K562 (cell line): ENCODE data around the gene CUL2. TPM values are rescaled to one million over a fixed set of nuclear protein-coding genes. Genes with fewer than 3 reads are reported as not detected.

Experiments used
- ATAC-seq: fragments of 200-7000 bp; cut with Tn5 transposase; 3 replicates; pipeline ENCODE4 v1.9.1; 2020; ENCODE audit warnings: moderate library complexity
- BruUV-seq: library from RNA; stranded (reverse); fragments of 400-500 nt; replicated peaks from 2 replicates; lab custom pipeline; 2021; lab: Mats Ljungman, UMichigan
- CTCF ChIA-PET: fragments of 300-600 bp; formaldehyde crosslinking; extraction: SDS; loops from one replicate; lab custom pipeline; 2021; ENCODE audit warnings: low intra/inter-chr PET ratio; lab: Yijun Ruan, JAX
- POLR2A ChIA-PET: fragments of 300-600, 350-650 bp; sonication (Branson Sonifier 250); formaldehyde crosslinking; extraction: SDS; loops from one replicate; lab custom pipeline; 2021; ENCODE audit warnings: antibody characterized with exemption, inconsistent platforms; lab: Yijun Ruan, JAX
- DNase-seq, 4 experiments: peaks; one replicate each; pipeline versions ENCODE4 v3.0.0 to v3.0.0-alpha.2; 2011 to 2018; ENCODE audit warnings: low spot score in 3 of 4, mixed read lengths in 3 of 4; ENCODE audit errors: extremely low read depth in 1 of 4
- FAIRE-seq: peaks from 2 replicates; lab custom pipeline; 2011; peaks lifted over from hg19 to GRCh38; lab: Jason Lieb, UNC
- H2AFZ ChIP-seq: 2 replicates; pipeline ENCODE4 v1.6.0; 2011; ENCODE audit warnings: low read depth, low read length, control low read depth, inconsistent platforms
- H3K27ac ChIP-seq: fragments of 200-600 bp; 3 replicates; pipeline ENCODE4 v1.8.0; 2011; ENCODE audit warnings: low read depth, mild to moderate bottlenecking, control low read depth, inconsistent platforms, low read length, moderate library complexity, mixed read lengths; ENCODE audit errors: extremely low read depth
- H3K27me3 ChIP-seq, 2 experiments: fragments of 300-600 bp in 1 of 2; 2 replicates in 1 of 2; 3 replicates in 1 of 2; pipeline versions ENCODE4 v1.6.0 to v1.8.0; 2011; ENCODE audit warnings: inconsistent platforms in 2 of 2, low read length in 2 of 2, mild to moderate bottlenecking in 1 of 2, mixed read lengths in 1 of 2, moderate library complexity in 1 of 2; ENCODE audit not compliant: control insufficient read depth in 2 of 2, insufficient read depth in 2 of 2
- H3K36me3 ChIP-seq: fragments of 300-600 bp; 3 replicates; pipeline ENCODE4 v1.8.0; 2011; ENCODE audit warnings: mild to moderate bottlenecking, low read length, inconsistent platforms; ENCODE audit not compliant: control insufficient read depth, insufficient read depth
- H3K4me1 ChIP-seq, 2 experiments: fragments of 200-600 bp in 1 of 2; replicated peaks in 1 of 2; 2 replicates in 1 of 2; 3 replicates in 1 of 2; pipeline versions ENCODE4 v1.5.1 to v1.8.0; 2011; ENCODE audit warnings: inconsistent platforms in 2 of 2, low read length in 2 of 2, mild to moderate bottlenecking in 1 of 2, mixed read lengths in 1 of 2, moderate library complexity in 1 of 2; ENCODE audit not compliant: control insufficient read depth in 2 of 2, insufficient read depth in 2 of 2
- H3K4me2 ChIP-seq: 2 replicates; pipeline ENCODE4 v1.6.1; 2011; ENCODE audit warnings: low read length, control low read depth, inconsistent platforms, mixed read lengths; ENCODE audit not compliant: insufficient read depth
- H3K4me3 ChIP-seq: fragments of 200-600 bp; sonication (generic), shearing (Covaris generic); 2 replicates; pipeline ENCODE4 v1.5.1; 2016; ENCODE audit warnings: control low read depth, inconsistent platforms
- H3K79me2 ChIP-seq: fragments of 200-600 bp; 3 replicates; pipeline ENCODE4 v1.8.0; 2011; ENCODE audit warnings: low read length, inconsistent platforms; ENCODE audit not compliant: control insufficient read depth, insufficient read depth
- H3K9ac ChIP-seq, 2 experiments: 2 replicates each; pipeline versions ENCODE4 v1.6.0 to v1.6.1; 2011; ENCODE audit warnings: low read depth in 2 of 2, low read length in 2 of 2, control low read depth in 1 of 2, inconsistent platforms in 1 of 2, mild to moderate bottlenecking in 1 of 2, mixed read lengths in 1 of 2; ENCODE audit not compliant: insufficient read depth in 1 of 2
- H3K9me1 ChIP-seq: one replicate; pipeline ENCODE4 v1.6.0; 2011; ENCODE audit warnings: inconsistent platforms, mild to moderate bottlenecking, low read length, moderate library complexity; ENCODE audit not compliant: control insufficient read depth, insufficient read depth
- H3K9me3 ChIP-seq: replicated peaks from 2 replicates; pipeline ENCODE4 v1.5.1; 2011; ENCODE audit warnings: low read depth, low read length, inconsistent platforms; ENCODE audit not compliant: control insufficient read depth, insufficient read depth
- H4K20me1 ChIP-seq: replicated peaks from 2 replicates; pipeline ENCODE4 v1.6.1; 2011; ENCODE audit warnings: low read length, inconsistent platforms, mixed read lengths; ENCODE audit not compliant: control insufficient read depth, insufficient read depth
- ARID3B ChIP-seq: fragments of 250-450 bp; sonication (Bioruptor Pico); IDR thresholded peaks from 2 replicates; pipeline ENCODE4 v1.4.0; 2020; ENCODE audit warnings: borderline replicate concordance
- CHD2 ChIP-seq: IDR thresholded peaks from 2 replicates; pipeline ENCODE4 v1.6.1; 2011; ENCODE audit warnings: low read depth, low read length
- DMBX1 ChIP-seq: fragments of 250-450 bp; sonication (Bioruptor Pico); IDR thresholded peaks from 2 replicates; pipeline ENCODE4 v1.8.0; 2022; ENCODE audit warnings: inconsistent platforms, mild to moderate bottlenecking, moderate library complexity, borderline replicate concordance
- ETS1 ChIP-seq: conservative IDR thresholded peaks from 2 replicates; pipeline ENCODE4 v1.6.1; 2011; ENCODE audit warnings: low read depth, mild to moderate bottlenecking, low read length; ENCODE audit not compliant: control insufficient read depth
- FOXK2 ChIP-seq, 2 experiments: fragments of 450-650 bp; IDR thresholded peaks in 1 of 2; conservative IDR thresholded peaks in 1 of 2; 2 replicates each; pipeline ENCODE4 v1.6.1; 2016; ENCODE audit warnings: low read depth in 2 of 2, mild to moderate bottlenecking in 1 of 2
- FOXP1 ChIP-seq: sonication (generic); formaldehyde crosslinking; IDR thresholded peaks from 2 replicates; pipeline ENCODE4 v1.8.0; 2022; ENCODE audit warnings: mild to moderate bottlenecking, missing genetic modification reagents
- GABPB2 ChIP-seq: fragments of 250-450 bp; sonication (Bioruptor Pico); conservative IDR thresholded peaks from 2 replicates; pipeline ENCODE4 v1.5.1; 2021; ENCODE audit warnings: mild to moderate bottlenecking
- HMG20B ChIP-seq: fragments of 250-450 bp; sonication (Bioruptor Pico); IDR thresholded peaks from 2 replicates; pipeline ENCODE4 v1.5.0; 2021; ENCODE audit warnings: mild to moderate bottlenecking
- KAT2B ChIP-seq: IDR thresholded peaks from one replicate; pipeline ENCODE4 v1.6.1; 2012; ENCODE audit warnings: low read depth, mild to moderate bottlenecking, control low read depth, inconsistent platforms, low read length, moderate library complexity
- PHF8 ChIP-seq: fragments of 200-600 bp; sonication (generic); IDR thresholded peaks from 2 replicates; pipeline ENCODE4 v1.6.1; 2012; ENCODE audit warnings: mixed run types, mild to moderate bottlenecking, inconsistent platforms, low read length, moderate library complexity, borderline replicate concordance
- SRF ChIP-seq, 2 experiments: fragments of 250-450, 450-650 bp in 1 of 2; sonication (Bioruptor Pico) in 1 of 2; sonication (generic) in 1 of 2; formaldehyde crosslinking; IDR thresholded peaks; 2 replicates each; pipeline versions ENCODE4 v1.5.0 to v1.5.1; 2020 to 2022; ENCODE audit warnings: mild to moderate bottlenecking in 1 of 2, missing genetic modification reagents in 1 of 2
- STAG1 ChIP-seq: sonication (generic); formaldehyde crosslinking; IDR thresholded peaks from 2 replicates; pipeline ENCODE4 v1.5.0; 2020; ENCODE audit warnings: missing genetic modification reagents, borderline replicate concordance
- ZNF121 ChIP-seq: sonication (generic); formaldehyde crosslinking; conservative IDR thresholded peaks from 2 replicates; pipeline ENCODE4 v1.8.0; 2022; ENCODE audit warnings: missing genetic modification reagents
- ZNF146 ChIP-seq: IDR thresholded peaks from one replicate; pipeline ENCODE4 v1.6.1; 2018; ENCODE audit warnings: missing compliant biosample characterization; ENCODE audit not compliant: unreplicated experiment
- ZNF217 ChIP-seq: sonication (generic); formaldehyde crosslinking; IDR thresholded peaks from 2 replicates; pipeline ENCODE4 v1.8.0; 2022; ENCODE audit warnings: mild to moderate bottlenecking, missing genetic modification reagents
- ZNF24 ChIP-seq: fragments of 450-650 bp; IDR thresholded peaks from 2 replicates; pipeline ENCODE4 v1.6.1; 2016
- ZNF384 ChIP-seq: IDR thresholded peaks from 2 replicates; pipeline ENCODE4 v1.6.1; 2012; ENCODE audit warnings: low read depth, low read length, improper control_type of control experiment
- ZNF408 ChIP-seq: fragments of 250-450 bp; sonication (Bioruptor Pico); IDR thresholded peaks from 2 replicates; pipeline ENCODE4 v1.4.0; 2020; ENCODE audit warnings: low read depth, mild to moderate bottlenecking, moderate library complexity
- ZNF431 ChIP-seq: sonication (generic); formaldehyde crosslinking; IDR thresholded peaks from 2 replicates; pipeline ENCODE4 v1.8.0; 2022; ENCODE audit warnings: mild to moderate bottlenecking, missing genetic modification reagents
- ZNF655 ChIP-seq: fragments of 250-450 bp; sonication (Bioruptor Pico); IDR thresholded peaks from 2 replicates; pipeline ENCODE4 v1.5.0; 2021
- WGBS: fragments of 100-300 bp; shearing (Covaris generic); methylation state at CpG from one replicate; pipeline ENCODE4 v1.1.6; 2016; ENCODE audit warnings: low coverage, mixed read lengths; ENCODE audit not compliant: insufficient coverage; ENCODE audit errors: missing lambda C conversion rate; 5-methylcytosine and 5-hydroxymethylcytosine counted together
- in situ Hi-C: fragments of 300-500 bp; cut with MboI; formaldehyde crosslinking; loops from 4 replicates; pipeline ENCODE4 v1.15.0; 2018; ENCODE audit warnings: inconsistent platforms, mixed read lengths
- intact Hi-C: fragments of 100-400 bp; cut with micrococcal nuclease; formaldehyde crosslinking; loops from 2 replicates; pipeline ENCODE4 v1.14.2; 2022
- polyA plus RNA-seq, 8 experiments: library from polyadenylated mRNA; depleted of rRNA in 4 of 8; stranded (reverse) in 5 of 8; unstranded in 3 of 8; fragments of >200 nt; fragmentation: Nextera tagmentation in 2 of 8; fragmentation: Illumina TruSeq in 1 of 8; extraction: Ambion mirVana in 2 of 8; extraction: Trizol in 1 of 8; gene quantifications; 2 replicates each; pipeline versions ENCODE4 v1.2.1 to v1.2.3, GENCODE V29; 2011 to 2014; ENCODE audit warnings: inconsistent platforms in 1 of 8, missing spikeins in 1 of 8
- total RNA-seq, 7 experiments: library from RNA; depleted of rRNA in 6 of 7; stranded (reverse); fragments of >200 nt in 6 of 7; fragmentation: Illumina TruSeq in 2 of 7; extraction: Trizol in 2 of 7; gene quantifications; 2 replicates each; pipeline versions ENCODE4 v1.2.1 to v1.2.3, GENCODE V29; 2011 to 2021; ENCODE audit warnings: low replicate concordance in 1 of 7

The CUL2 gene
- total and polyA plus RNA-seq, 9 of the 15 experiments (the other 6 are each of a cell fraction or from before 2014, with no cell fraction given), result 17.3 to 46.3 (median 41.2) TPM

GRCh38 chr10:35035606-35036005, 54.5 kb downstream of the CUL2 start:
- ATAC-seq (no peak), DNase-seq (no peak), FAIRE-seq (no peak)
- no peak overlapping the region for H3K27ac ChIP-seq
- no peaks in the 10 kb centered on the region for H3K79me2 ChIP-seq
- intact Hi-C loops, result no loop called here
- CTCF ChIA-PET, result no interaction called here
- in situ Hi-C loops, result no loop called here
- H3K4me1 ChIP-seq, result no peaks in the 10 kb centered on the region
- POLR2A ChIA-PET, result no interaction called here
- H3K9me3 ChIP-seq, result no peaks in the 10 kb centered on the region
- H2AFZ ChIP-seq, result no peak overlapping the region
- no TSS peak for BruUV-seq
- no peaks in the 10 kb centered on the region for H3K27me3 ChIP-seq
- no peak overlapping the region for H3K4me2 ChIP-seq
- no peak overlapping the region for H3K4me3 ChIP-seq
- no peaks in the 10 kb centered on the region for H3K9me1 ChIP-seq
- WGBS, result 29% methylated on average over 1 of the region's 1 CpG
- H3K9ac ChIP-seq, result no peak overlapping the region
- H3K36me3 ChIP-seq, result peaks cover 68% of the 10 kb centered on the region
- H4K20me1 ChIP-seq, result no peaks in the 10 kb centered on the region; the same call in 1 of the 2 replicates
- no peak for TF ChIP-seq ZNF217 (CRISPR knock-in tag)
- TF ChIP-seq KAT2B, result no peak
- TF ChIP-seq CHD2, result no peak
- TF ChIP-seq ZNF24, result no peak
- no peak for TF ChIP-seq ARID3B (CRISPR knock-in tag)
- TF ChIP-seq ZNF146 (CRISPR knock-in tag), result no peak
- TF ChIP-seq ZNF384, result no peak
- no peak for TF ChIP-seq DMBX1 (CRISPR knock-in tag)
- no peak for TF ChIP-seq PHF8
- no peak for TF ChIP-seq FOXK2 (conservative IDR thresholded peaks at IDR 0.05 in 1 of 2, IDR thresholded peaks at IDR 0.05 in 1 of 2; ENCODE audit: low read depth in 2 of 2)
- no peak for TF ChIP-seq STAG1 (CRISPR knock-in tag)
- TF ChIP-seq GABPB2 (CRISPR knock-in tag), result no peak
- no peak for TF ChIP-seq ZNF408 (CRISPR knock-in tag)
- TF ChIP-seq SRF (CRISPR knock-in tag; IDR thresholded peaks at IDR 0.05), result no peak
- TF ChIP-seq ZNF431 (CRISPR knock-in tag), result no peak
- no peak for TF ChIP-seq ZNF655 (CRISPR knock-in tag)
- no peak for TF ChIP-seq HMG20B (CRISPR knock-in tag)
- no peak for TF ChIP-seq ETS1
- TF ChIP-seq FOXP1 (CRISPR knock-in tag), result no peak
- TF ChIP-seq ZNF121, result no peak
